Measurements from ENCODE around the gene PDCD10. TPM values are rescaled to one million over a fixed set of nuclear protein-coding genes. Genes with fewer than 3 reads are reported as not detected.

The PDCD10 gene
- total RNA-seq, 2 donors from 2014 or later = 48.5 to 62.0 TPM

Other genes with a start within 250 kb of the PDCD10 start
- 1 to 10 TPM; 3.4 TPM for gene WDR49, start 81.0 kb downstream of the PDCD10 start, total RNA-seq
- gene SERPINI1, start 829 bp upstream of the PDCD10 start, total RNA-seq = 1 to 10 TPM; 8.6 to 9.4 TPM